HEK293T (cell line): ENCODE data around the gene C22orf42.
"Not testable (repeated sequence)": the region's sequence is repeated elsewhere in the genome, so short reads cannot be mapped to it uniquely, and the experiment has no call there.

ENCODE experiments used
- CTCF ChIA-PET: fragments of 350-600 bp; formaldehyde crosslinking; extraction: SDS; loops from one replicate; lab custom pipeline; 2021; ENCODE audit warnings: antibody characterized with exemption, inconsistent platforms; lab: Yijun Ruan, JAX
- POLR2A ChIA-PET: fragments of 350-600 bp; formaldehyde crosslinking; extraction: SDS; loops from one replicate; lab custom pipeline; 2020; ENCODE audit warnings: antibody characterized with exemption, inconsistent platforms; lab: Yijun Ruan, JAX
- DNase-seq: peaks from one replicate; pipeline ENCODE4 v3.0.0; 2012; ENCODE audit warnings: mixed read lengths; ENCODE audit errors: extremely low spot score
- ARNT ChIP-seq: fragments of 450-650 bp; IDR thresholded peaks from 2 replicates; pipeline ENCODE4 v1.6.1; 2017; ENCODE audit warnings: mild to moderate bottlenecking
- BHLHE40 ChIP-seq: fragments of 450-650 bp; IDR thresholded peaks from 2 replicates; pipeline ENCODE4 v1.6.1; 2016; ENCODE audit warnings: mild to moderate bottlenecking, moderate library complexity, borderline replicate concordance
- CTBP1 ChIP-seq: fragments of 450-650 bp; IDR thresholded peaks from 2 replicates; pipeline ENCODE4 v1.6.1; 2016; ENCODE audit warnings: borderline replicate concordance
- ELF4 ChIP-seq: fragments of 450-650 bp; IDR thresholded peaks from 2 replicates; pipeline ENCODE4 v1.6.1; 2017; ENCODE audit warnings: antibody characterized with exemption
- FOXA1 ChIP-seq: fragments of 450-650 bp; IDR thresholded peaks from 2 replicates; pipeline ENCODE4 v1.6.1; 2016; ENCODE audit warnings: mild to moderate bottlenecking
- FOXK2 ChIP-seq: fragments of 450-650 bp; IDR thresholded peaks from 2 replicates; pipeline ENCODE4 v1.6.1; 2016; ENCODE audit warnings: mild to moderate bottlenecking
- FOXM1 ChIP-seq: fragments of 450-650 bp; IDR thresholded peaks from 2 replicates; pipeline ENCODE4 v1.6.1; 2017; ENCODE audit warnings: mild to moderate bottlenecking, borderline replicate concordance
- HDGF ChIP-seq: fragments of 450-650 bp; IDR thresholded peaks from 2 replicates; pipeline ENCODE4 v1.6.1; 2017; ENCODE audit warnings: antibody characterized with exemption, borderline replicate concordance
- L3MBTL2 ChIP-seq: fragments of 450-650 bp; conservative IDR thresholded peaks from 2 replicates; pipeline ENCODE4 v1.6.1; 2016; ENCODE audit warnings: mild to moderate bottlenecking
- LEF1 ChIP-seq: fragments of 450-650 bp; IDR thresholded peaks from 2 replicates; pipeline ENCODE4 v1.6.1; 2017; ENCODE audit warnings: mild to moderate bottlenecking, borderline replicate concordance
- NFRKB ChIP-seq: fragments of 450-650 bp; IDR thresholded peaks from 2 replicates; pipeline ENCODE4 v1.6.1; 2016; ENCODE audit warnings: mild to moderate bottlenecking, moderate library complexity
- SP1 ChIP-seq: fragments of 450-650 bp; IDR thresholded peaks from 2 replicates; pipeline ENCODE4 v1.6.1; 2017
- SUZ12 ChIP-seq: fragments of 450-650 bp; IDR thresholded peaks from 2 replicates; pipeline ENCODE4 v1.6.1; 2016; ENCODE audit warnings: mild to moderate bottlenecking
- TARDBP ChIP-seq: fragments of 450-650 bp; IDR thresholded peaks from 2 replicates; pipeline ENCODE4 v1.6.1; 2016
- ZNF384 ChIP-seq: fragments of 450-650 bp; IDR thresholded peaks from 2 replicates; pipeline ENCODE4 v1.6.1; 2016
- TF ChIP-seq, protein P1 (sequence below): fragments of 450-650 bp; IDR thresholded peaks from 2 replicates; pipeline ENCODE4 v1.6.1; 2016

C22orf42 gene

DNA sequence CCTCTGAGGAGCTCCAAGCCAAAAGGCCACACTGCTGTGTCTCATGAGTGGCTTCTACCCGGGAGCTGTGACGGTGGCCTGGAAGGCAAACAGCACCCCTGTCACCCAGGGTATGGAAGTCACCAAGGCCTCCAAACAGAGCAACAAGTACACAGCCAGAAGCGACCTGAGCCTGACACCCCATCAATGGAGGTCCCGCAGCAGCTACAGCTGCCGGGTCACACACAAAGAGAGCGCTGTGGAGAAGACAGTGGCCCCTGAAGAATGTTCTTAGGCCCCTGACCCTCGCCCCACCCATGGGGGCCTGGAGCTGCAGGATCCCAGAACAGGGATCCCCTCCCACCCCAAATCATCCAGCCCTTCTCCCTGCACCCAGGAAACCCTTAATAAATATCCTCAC, 40.9 kb upstream of the C22orf42 start:
- CTCF ChIA-PET = interaction anchor here (0.6 to 1.4 kb wide), 2 partner anchors 66 to 470 kb away, joined by 3 read pairs; no protein-coding TSS in a partner anchor
- POLR2A ChIA-PET = interaction anchor here (1.1 kb wide), 1 partner anchor 19 kb away, joined by 3 read pairs; no protein-coding TSS in a partner anchor
- TF ChIP-seq ZNF384 (no peak), SP1 (no peak), SUZ12 (no peak), NFRKB (no peak), FOXM1 (no peak), HDGF (no peak)

DNA sequence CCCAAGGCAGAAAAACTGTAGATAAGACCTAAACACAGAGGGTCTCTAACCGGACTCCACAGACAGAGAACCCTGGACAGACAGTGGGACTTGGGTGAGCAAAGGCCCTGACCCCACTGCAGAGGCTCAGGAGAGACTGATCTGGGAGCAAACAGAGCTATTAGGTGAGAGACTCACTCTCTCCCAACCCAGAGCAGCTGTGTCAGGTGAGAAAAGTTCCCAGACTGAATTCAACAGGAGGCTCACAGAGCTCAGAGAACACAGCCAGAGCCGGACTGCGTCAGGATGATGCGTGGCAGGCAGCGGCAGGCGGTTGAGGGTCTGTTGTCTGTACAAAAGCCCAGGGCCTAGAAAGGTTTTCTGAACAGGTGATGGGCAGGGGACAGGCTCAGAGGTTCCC, 40.2 kb upstream of the C22orf42 start:
- CTCF ChIA-PET = interaction anchor here (0.6 kb wide), 1 partner anchor 469 kb away, joined by 3 read pairs; no protein-coding TSS in a partner anchor
- TF ChIP-seq CTBP1 (no peak), ZNF384 (no peak), FOXM1 (no peak), LEF1 (no peak), FOXA1 (no peak), SUZ12 (no peak), ELF4 (no peak), NFRKB (no peak), L3MBTL2 (no peak), SP1 (no peak), BHLHE40 (no peak), ARNT (no peak), FOXK2 (no peak)
- TF ChIP-seq, protein P1, sequence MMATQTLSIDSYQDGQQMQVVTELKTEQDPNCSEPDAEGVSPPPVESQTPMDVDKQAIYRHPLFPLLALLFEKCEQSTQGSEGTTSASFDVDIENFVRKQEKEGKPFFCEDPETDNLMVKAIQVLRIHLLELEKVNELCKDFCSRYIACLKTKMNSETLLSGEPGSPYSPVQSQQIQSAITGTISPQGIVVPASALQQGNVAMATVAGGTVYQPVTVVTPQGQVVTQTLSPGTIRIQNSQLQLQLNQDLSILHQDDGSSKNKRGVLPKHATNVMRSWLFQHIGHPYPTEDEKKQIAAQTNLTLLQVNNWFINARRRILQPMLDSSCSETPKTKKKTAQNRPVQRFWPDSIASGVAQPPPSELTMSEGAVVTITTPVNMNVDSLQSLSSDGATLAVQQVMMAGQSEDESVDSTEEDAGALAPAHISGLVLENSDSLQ = no peak
- POLR2A ChIA-PET = no interaction called here
- no peak for DNase-seq

More for the DNA sequence above, 40.9 kb upstream of the C22orf42 start:
- DNase-seq = no peak

DNA sequence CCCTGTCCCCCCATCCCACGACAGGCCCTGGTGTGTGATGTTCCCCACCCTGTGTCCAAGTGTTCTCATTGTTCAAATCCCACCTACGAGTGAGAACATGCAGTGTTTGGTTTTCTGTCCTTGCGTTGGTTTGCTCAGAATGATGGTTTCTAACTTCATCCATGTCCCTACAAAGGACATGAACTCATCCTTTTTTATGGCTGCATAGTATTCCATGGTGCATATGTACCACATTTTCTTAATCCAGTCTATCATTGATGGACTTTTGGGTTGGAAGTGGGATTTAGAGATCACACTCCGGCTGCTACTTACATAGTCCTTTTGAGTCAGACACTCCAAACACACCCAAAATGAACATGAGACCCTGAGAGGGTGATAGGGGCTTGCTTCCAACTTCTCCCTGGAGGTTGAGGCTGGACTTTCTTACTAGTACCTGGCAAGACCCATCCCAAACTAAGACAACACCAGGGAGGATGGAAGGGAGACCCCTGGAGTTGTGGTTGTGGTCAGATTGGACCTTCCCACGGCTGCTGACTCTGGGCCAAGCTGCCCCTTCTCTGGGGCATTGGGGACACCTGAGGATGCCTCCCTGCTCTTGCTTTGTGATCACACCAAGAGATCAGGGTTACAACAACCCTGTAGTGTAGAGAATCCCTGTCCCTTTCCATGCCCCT, 38.6 kb upstream of the C22orf42 start:
- POLR2A ChIA-PET, DNase-seq, CTCF ChIA-PET: not testable (repeated sequence)

DNA sequence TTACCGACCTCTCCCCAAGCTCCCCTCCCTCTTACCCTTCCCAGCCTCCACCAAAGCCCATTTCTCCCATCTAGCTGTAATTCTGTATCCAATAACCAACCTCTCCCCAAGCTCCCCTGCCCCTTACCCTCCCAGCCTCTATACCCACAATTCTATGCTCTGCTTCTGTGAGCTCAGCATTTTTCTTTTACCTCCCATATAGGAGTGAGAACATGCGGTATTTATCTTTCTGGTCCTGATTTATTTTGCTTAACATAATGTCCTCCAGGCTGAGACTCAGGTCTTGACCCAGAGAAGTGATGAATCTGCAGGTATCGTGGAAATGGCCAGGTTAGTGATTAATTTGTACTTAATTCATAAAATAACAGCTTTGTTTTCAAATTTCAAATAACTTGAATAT, 36.8 kb upstream of the C22orf42 start:
- DNase-seq, CTCF ChIA-PET: not testable (repeated sequence)
- POLR2A ChIA-PET = interaction anchor here (1.0 kb wide), 1 partner anchor 9 kb away, joined by 5 read pairs; the partner anchor contains the start of gene RFPL2

DNA sequence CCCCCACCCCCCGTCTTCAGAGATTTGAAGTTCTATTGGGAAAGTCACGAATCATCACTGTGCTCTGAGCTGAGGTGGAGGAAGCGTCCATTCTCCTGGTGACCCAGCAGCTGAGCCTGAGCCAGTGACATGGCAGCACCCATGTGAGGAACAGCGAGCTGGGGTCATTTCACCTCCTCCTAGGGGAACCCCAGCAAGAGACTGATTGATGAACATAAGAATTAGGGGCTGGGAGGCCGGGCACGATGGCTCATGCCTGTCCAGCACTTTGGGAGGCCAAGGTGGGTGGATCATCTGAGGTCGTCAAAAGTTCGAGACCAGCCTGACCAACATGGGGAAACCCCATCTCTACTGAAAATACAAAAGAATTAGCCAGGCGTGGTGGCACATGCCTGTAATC, 34.2 kb upstream of the C22orf42 start:
- POLR2A ChIA-PET, CTCF ChIA-PET, DNase-seq: not testable (repeated sequence)

DNA sequence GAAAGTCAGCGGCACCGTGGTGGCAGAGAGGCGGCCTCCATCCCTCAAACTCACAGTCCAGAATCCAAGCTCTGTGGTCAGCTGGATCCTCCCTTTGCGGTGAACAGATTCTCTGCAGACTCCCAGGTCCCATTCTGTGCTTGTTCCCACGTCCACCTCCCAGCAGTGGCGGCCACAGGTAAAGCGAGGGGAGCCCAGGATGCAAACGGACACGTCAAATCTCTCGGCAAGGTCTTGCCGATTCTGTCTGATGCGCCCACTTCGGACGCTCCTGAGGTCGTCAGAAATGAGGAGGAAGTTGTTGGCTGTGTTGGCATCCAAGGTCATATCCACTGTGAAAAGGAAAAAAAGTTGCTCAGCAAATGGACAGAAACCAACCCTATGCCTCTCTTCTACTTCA, 31.9 kb upstream of the C22orf42 start:
- POLR2A ChIA-PET, CTCF ChIA-PET, DNase-seq: not testable (repeated sequence)

DNA sequence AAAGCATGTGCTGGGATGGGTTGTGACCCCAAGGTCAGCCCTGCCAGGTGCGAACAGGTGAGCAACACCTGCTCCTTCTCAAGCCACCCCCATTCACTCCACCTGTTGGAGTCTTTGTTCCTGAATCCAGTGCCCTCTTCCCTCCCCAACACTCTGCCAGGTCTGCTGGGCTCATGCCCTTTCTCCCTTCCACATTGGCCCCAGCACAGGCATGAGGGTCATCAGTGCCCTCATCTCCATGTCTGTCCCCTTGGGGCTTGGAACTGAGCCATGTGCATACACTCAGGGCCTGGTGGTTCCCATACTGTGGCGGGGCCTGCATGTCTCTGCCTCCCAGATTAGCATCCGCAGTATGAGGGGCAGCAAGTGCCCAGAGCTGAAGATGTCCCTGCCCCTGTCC, 26.7 kb upstream of the C22orf42 start:
- ChIA-PET POLR2A (no interaction called here), CTCF (no interaction called here)
- no peak for DNase-seq
- TF ChIP-seq LEF1 = no peak
- TF ChIP-seq TARDBP = no peak
- no peak for TF ChIP-seq ARNT
- no peak for TF ChIP-seq SP1
- no peak for TF ChIP-seq CTBP1
- TF ChIP-seq ELF4 = no peak
- no peak for TF ChIP-seq NFRKB

DNA sequence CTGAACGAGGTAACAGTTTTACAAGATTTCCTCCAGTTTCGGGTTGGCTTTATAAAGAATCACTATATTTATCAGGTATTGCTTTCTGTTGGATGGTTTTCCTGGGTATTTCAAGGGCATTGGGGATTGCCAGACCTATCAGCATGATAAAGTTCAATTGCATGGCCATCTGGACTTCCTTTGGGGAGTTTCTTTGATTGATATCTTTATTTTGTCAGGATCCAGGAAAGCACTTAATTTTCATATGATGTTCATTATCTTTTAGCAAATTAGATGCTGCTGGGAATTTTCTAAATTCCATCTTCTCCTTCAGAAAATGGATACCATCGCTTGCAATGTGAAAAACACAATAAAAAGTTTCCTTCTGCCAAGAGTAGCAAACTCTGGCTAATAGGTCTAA, 24.5 kb upstream of the C22orf42 start:
- CTCF ChIA-PET = no interaction called here
- TF ChIP-seq FOXK2 (no peak), ELF4 (no peak), LEF1 (no peak), TARDBP (no peak), NFRKB (no peak), BHLHE40 (no peak), SP1 (no peak)

DNA sequence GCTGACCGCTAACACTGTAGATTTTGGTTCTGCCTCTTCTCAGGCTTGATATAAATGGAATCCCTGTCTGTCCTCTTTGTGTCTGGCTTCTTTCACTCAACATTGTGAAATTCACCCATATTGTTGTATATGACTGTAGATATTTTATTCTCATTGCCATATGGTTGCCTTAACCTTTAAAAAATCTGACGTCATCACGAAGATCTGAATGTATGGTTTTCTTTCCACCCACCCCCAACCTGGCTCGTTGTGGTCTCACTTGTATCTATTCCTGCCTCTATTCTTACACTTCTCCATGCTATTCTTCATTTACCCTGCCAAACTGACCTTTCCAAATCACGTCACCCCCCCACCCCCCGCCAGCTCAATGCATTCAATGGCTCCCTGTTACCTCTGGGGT, 21.9 kb upstream of the C22orf42 start:
- CTCF ChIA-PET = no interaction called here
- TF ChIP-seq FOXM1 (no peak), CTBP1 (no peak), ZNF384 (no peak), FOXA1 (no peak), ARNT (no peak), L3MBTL2 (no peak), NFRKB (no peak), TARDBP (no peak), HDGF (no peak), SP1 (no peak), ELF4 (no peak), LEF1 (no peak), SUZ12 (no peak)
- TF ChIP-seq, protein P1 = no peak
- POLR2A ChIA-PET = interaction anchor here (1.2 kb wide), 1 partner anchor 19 kb away, joined by 3 read pairs; no protein-coding TSS in a partner anchor
- no peak for DNase-seq

More for the DNA sequence above, 24.5 kb upstream of the C22orf42 start:
- POLR2A ChIA-PET = no interaction called here
- DNase-seq = no peak
